HFFc6 (cell line): ENCODE data around the gene MPPE1. TPM values are rescaled to one million over a fixed set of nuclear protein-coding genes. Genes with fewer than 3 reads are reported as not detected.
A peak's percentile ranks its signal among the peaks of the same experiment; 100 is the strongest.

ENCODE experiments used
- DNase-seq: peaks from one replicate; pipeline ENCODE4 v3.0.0-alpha.2; 2018
- H3K27ac Mint-ChIP-seq: 2 replicates; pipeline ENCODE4 v1.8.0; 2020; ENCODE audit warnings: mild to moderate bottlenecking, mixed read lengths
- H3K27me3 Mint-ChIP-seq: 2 replicates; pipeline ENCODE4 v1.8.0; 2021; ENCODE audit warnings: mild to moderate bottlenecking, moderate library complexity, mixed read lengths; ENCODE audit not compliant: insufficient read depth
- H3K36me3 Mint-ChIP-seq: 2 replicates; pipeline ENCODE4 v1.8.0; 2021; ENCODE audit warnings: low read depth, mixed read lengths
- H3K4me1 Mint-ChIP-seq: 2 replicates; pipeline ENCODE4 v1.8.0; 2020; ENCODE audit warnings: low read depth, mixed read lengths
- H3K4me3 Mint-ChIP-seq: 2 replicates; pipeline ENCODE4 v1.8.0; 2020; ENCODE audit warnings: mild to moderate bottlenecking, moderate library complexity, mixed read lengths
- H3K9me3 Mint-ChIP-seq: 2 replicates; pipeline ENCODE4 v1.8.0; 2020; ENCODE audit warnings: mild to moderate bottlenecking, mixed read lengths
- long read RNA-seq: library from polyadenylated mRNA; unstranded; transcript quantifications from one replicate; pipeline ENCODE4 v2.0.0, GENCODE V29; 2019
- total RNA-seq, 6 experiments: library from RNA; stranded (reverse); fragmentation: NEBNext Ultra II Directional; extraction: Animal tissue kit (Norgen Biotek cat#: 25700); gene quantifications; 2 replicates in 1 of 6; 3 replicates in 5 of 6; pipeline ENCODE4 v1.2.3, GENCODE V29; 2021
- TF ChIP-seq, protein P1 (sequence below): fragments of 200-600 bp; sonication (generic); IDR thresholded peaks from 2 replicates; pipeline ENCODE4 v1.5.0; 2021; ENCODE audit warnings: antibody characterized with exemption, mild to moderate bottlenecking

MPPE1 gene, protein sequence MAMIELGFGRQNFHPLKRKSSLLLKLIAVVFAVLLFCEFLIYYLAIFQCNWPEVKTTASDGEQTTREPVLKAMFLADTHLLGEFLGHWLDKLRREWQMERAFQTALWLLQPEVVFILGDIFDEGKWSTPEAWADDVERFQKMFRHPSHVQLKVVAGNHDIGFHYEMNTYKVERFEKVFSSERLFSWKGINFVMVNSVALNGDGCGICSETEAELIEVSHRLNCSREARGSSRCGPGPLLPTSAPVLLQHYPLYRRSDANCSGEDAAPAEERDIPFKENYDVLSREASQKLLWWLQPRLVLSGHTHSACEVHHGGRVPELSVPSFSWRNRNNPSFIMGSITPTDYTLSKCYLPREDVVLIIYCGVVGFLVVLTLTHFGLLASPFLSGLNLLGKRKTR
- 10 to 100 TPM; 23.5 to 28.2 (median 26.0) TPM for total RNA-seq
- long read RNA-seq, full-length matches to known transcripts = 11 of 36 reads
- long read RNA-seq, partial matches to known transcripts = 1 of 36 reads
- long read RNA-seq, other reads (novel, unspliced or antisense) = 24 of 36 reads

- Mint-ChIP-seq H3K4me3 (peak within 1 kb of the TSS; percentile 97), H3K27me3 (peaks cover 2% of the 10 kb centered on the region; the same call in 1 of the 2 replicates), H3K27ac (peak within 1 kb of the TSS; percentile 92), H3K4me1 (peaks cover 21% of the 10 kb centered on the region), H3K9me3 (no peaks in the 10 kb centered on the region), H3K36me3 (peaks cover 10% of the 10 kb centered on the region; the same call in 1 of the 2 replicates)
- TF ChIP-seq, protein P1, sequence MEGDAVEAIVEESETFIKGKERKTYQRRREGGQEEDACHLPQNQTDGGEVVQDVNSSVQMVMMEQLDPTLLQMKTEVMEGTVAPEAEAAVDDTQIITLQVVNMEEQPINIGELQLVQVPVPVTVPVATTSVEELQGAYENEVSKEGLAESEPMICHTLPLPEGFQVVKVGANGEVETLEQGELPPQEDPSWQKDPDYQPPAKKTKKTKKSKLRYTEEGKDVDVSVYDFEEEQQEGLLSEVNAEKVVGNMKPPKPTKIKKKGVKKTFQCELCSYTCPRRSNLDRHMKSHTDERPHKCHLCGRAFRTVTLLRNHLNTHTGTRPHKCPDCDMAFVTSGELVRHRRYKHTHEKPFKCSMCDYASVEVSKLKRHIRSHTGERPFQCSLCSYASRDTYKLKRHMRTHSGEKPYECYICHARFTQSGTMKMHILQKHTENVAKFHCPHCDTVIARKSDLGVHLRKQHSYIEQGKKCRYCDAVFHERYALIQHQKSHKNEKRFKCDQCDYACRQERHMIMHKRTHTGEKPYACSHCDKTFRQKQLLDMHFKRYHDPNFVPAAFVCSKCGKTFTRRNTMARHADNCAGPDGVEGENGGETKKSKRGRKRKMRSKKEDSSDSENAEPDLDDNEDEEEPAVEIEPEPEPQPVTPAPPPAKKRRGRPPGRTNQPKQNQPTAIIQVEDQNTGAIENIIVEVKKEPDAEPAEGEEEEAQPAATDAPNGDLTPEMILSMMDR = no peak
- peak; percentile 69 for DNase-seq
These were observed at the start of gene MPPE1 for GRCh38 chr18:11908182-11909060. Gene MPPE1, minus strand, starts transcription at chr18:11908317. Its CDS starts 11,053 bp downstream, at chr18:11897264.

DNA sequence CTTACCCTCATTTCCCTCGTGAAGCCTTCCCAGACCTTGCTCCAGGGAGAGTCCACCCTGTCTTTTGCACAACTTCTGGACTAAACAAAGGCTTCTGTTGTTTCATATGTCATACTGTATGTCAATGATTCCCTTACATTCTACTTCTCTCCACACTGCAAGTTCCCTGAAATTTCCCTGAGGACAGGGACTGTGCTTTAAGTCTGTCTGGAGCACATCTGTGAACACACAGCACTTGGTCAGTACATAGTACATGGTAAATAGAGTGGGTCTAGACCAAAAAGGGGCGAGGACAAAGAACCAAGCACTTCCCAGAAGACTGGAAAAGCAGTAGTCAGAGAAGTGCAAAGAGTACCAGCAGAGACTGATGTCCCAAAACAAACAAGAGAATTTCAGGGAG, 49.5 kb upstream of the MPPE1 start:
- DNase-seq = no peak
- Mint-ChIP-seq H3K36me3 (peaks cover 16% of the 10 kb centered on the region), H3K27ac (no peak overlapping the region), H3K4me1 (peaks cover 26% of the 10 kb centered on the region), H3K4me3 (no peak overlapping the region), H3K9me3 (peaks cover 28% of the 10 kb centered on the region), H3K27me3 (no peaks in the 10 kb centered on the region; the same call in 1 of the 2 replicates)
- TF ChIP-seq, protein P1 = no peak

GRCh38 chr18:11956371-11957308, 48.5 kb upstream of the MPPE1 start:
- no peak overlapping the region for H3K27ac Mint-ChIP-seq
- DNase-seq = no peak
- TF ChIP-seq, protein P1 = no peak; the same call in 1 of the 2 replicates
- no peak overlapping the region for H3K4me3 Mint-ChIP-seq
- peaks cover 16% of the 10 kb centered on the region for H3K36me3 Mint-ChIP-seq
- H3K9me3 Mint-ChIP-seq = peaks cover 28% of the 10 kb centered on the region
- H3K27me3 Mint-ChIP-seq = no peaks in the 10 kb centered on the region; the same call in 1 of the 2 replicates
- peaks cover 21% of the 10 kb centered on the region for H3K4me1 Mint-ChIP-seq

- H3K9me3 Mint-ChIP-seq = peaks cover 28% of the 10 kb centered on the region
- peaks cover 21% of the 10 kb centered on the region for H3K4me1 Mint-ChIP-seq
- H3K27me3 Mint-ChIP-seq = no peaks in the 10 kb centered on the region
- H3K36me3 Mint-ChIP-seq = peaks cover 16% of the 10 kb centered on the region
- TF ChIP-seq, protein P1 = no peak
- H3K4me3 Mint-ChIP-seq = peak overlapping the region; percentile 65
- H3K27ac Mint-ChIP-seq = peak overlapping the region; percentile 87
- DNase-seq = peak; percentile 73
These were observed 47.3 kb upstream of the MPPE1 start for GRCh38 chr18:11955239-11956029.
